ENCODE measurements around the gene CFAP91.

The CFAP91 gene

GRCh38 chr3:119663885-119664284 is 38.9 kb upstream of the CFAP91 start:
- WGBS: no CpG with 5 or more reads among the region's 2 CpGs

GRCh38 chr3:119664370-119664769 is 38.5 kb upstream of the CFAP91 start:
- Histone ChIP-seq H3K36me3 (ENCODE audit: control insufficient read depth in 1 of 2, insufficient read depth in 2 of 2, low read depth in 1 of 2, low read length in 2 of 2) (peaks cover 4 to 21% of the 10 kb centered on the region in 2 experiments), H3K23ac (ENCODE audit: low read length in 2 of 2) (no peak overlapping the region), H2BK5ac (ENCODE audit: low read depth, low read length, poor library complexity, severe bottlenecking) (no peak overlapping the region), H3K27ac (ENCODE audit: low read length, poor library complexity, severe bottlenecking) (no peak overlapping the region), H3K4ac (ENCODE audit: low read depth in 1 of 2, low read length in 2 of 2) (no peak overlapping the region), H4K91ac (ENCODE audit: low read length) (no peak overlapping the region), H2AFZ (ENCODE audit: low read depth, low read length) (no peak overlapping the region), H2AK5ac (ENCODE audit: low read length, severe bottlenecking) (no peak overlapping the region), H3K4me3 (ENCODE audit: insufficient read depth in 1 of 2, low read depth in 1 of 2, low read length in 2 of 2) (no peak overlapping the region), H3K27me3 (ENCODE audit: control insufficient read depth in 1 of 2, insufficient read depth in 1 of 2, low read length in 2 of 2) (no peaks in the 10 kb centered on the region), H4K8ac (ENCODE audit: low read length) (no peak overlapping the region), H3K14ac (ENCODE audit: low read length in 2 of 2) (no peak overlapping the region), H3K4me1 (ENCODE audit: control insufficient read depth, insufficient read depth, low read depth, low read length) (no peaks in the 10 kb centered on the region), H2BK15ac (ENCODE audit: low read depth, poor library complexity, severe bottlenecking) (no peak overlapping the region), H2BK120ac (ENCODE audit: low read depth, low read length) (no peak overlapping the region), H3K18ac (ENCODE audit: low read depth in 1 of 2, low read length in 2 of 2) (no peak overlapping the region), H3K9me3 (ENCODE audit: control insufficient read depth, low read length) (no peaks in the 10 kb centered on the region), H3K79me1 (replicated peaks; ENCODE audit: low read length, poor library complexity, severe bottlenecking) (no peaks in the 10 kb centered on the region), H3K4me2 (ENCODE audit: low read length, poor library complexity, severe bottlenecking) (no peak overlapping the region), H3K9ac (ENCODE audit: low read length) (peak overlapping the region; percentile 75), H2BK12ac (ENCODE audit: low read length in 2 of 2) (no peak overlapping the region)
- 91% methylated on average over 4 of the region's 4 CpGs for WGBS
- no peak for DNase-seq

More at GRCh38 chr3:119663885-119664284, 38.9 kb upstream of the CFAP91 start:
- Histone ChIP-seq H3K79me1 (replicated peaks; ENCODE audit: low read length, poor library complexity, severe bottlenecking) (no peaks in the 10 kb centered on the region), H3K23ac (ENCODE audit: low read length in 2 of 2) (no peak overlapping the region), H4K91ac (ENCODE audit: low read length) (no peak overlapping the region), H3K4me2 (ENCODE audit: low read length, poor library complexity, severe bottlenecking) (no peak overlapping the region), H2BK12ac (ENCODE audit: low read length in 2 of 2) (no peak overlapping the region), H2AFZ (ENCODE audit: low read depth, low read length) (no peak overlapping the region), H3K4me1 (ENCODE audit: control insufficient read depth, insufficient read depth, low read depth, low read length) (no peaks in the 10 kb centered on the region), H3K4me3 (ENCODE audit: insufficient read depth in 1 of 2, low read depth in 1 of 2, low read length in 2 of 2) (no peak overlapping the region), H3K18ac (ENCODE audit: low read depth in 1 of 2, low read length in 2 of 2) (no peak overlapping the region), H2BK5ac (ENCODE audit: low read depth, low read length, poor library complexity, severe bottlenecking) (no peak overlapping the region), H2BK15ac (ENCODE audit: low read depth, poor library complexity, severe bottlenecking) (no peak overlapping the region), H3K36me3 (ENCODE audit: control insufficient read depth in 1 of 2, insufficient read depth in 2 of 2, low read depth in 1 of 2, low read length in 2 of 2) (peaks cover 4 to 16% of the 10 kb centered on the region in 2 experiments), H3K14ac (ENCODE audit: low read length in 2 of 2) (no peak overlapping the region), H4K8ac (ENCODE audit: low read length) (no peak overlapping the region), H3K9me3 (ENCODE audit: control insufficient read depth, low read length) (no peaks in the 10 kb centered on the region), H3K27me3 (ENCODE audit: control insufficient read depth in 1 of 2, insufficient read depth in 1 of 2, low read length in 2 of 2) (no peaks in the 10 kb centered on the region), H2BK120ac (ENCODE audit: low read depth, low read length) (no peak overlapping the region), H2AK5ac (ENCODE audit: low read length, severe bottlenecking) (no peak overlapping the region), H3K9ac (ENCODE audit: low read length) (peak overlapping the region; percentile 75), H3K27ac (ENCODE audit: low read length, poor library complexity, severe bottlenecking) (no peak overlapping the region), H3K4ac (ENCODE audit: low read depth in 1 of 2, low read length in 2 of 2) (no peak overlapping the region)
- no peak for DNase-seq

- no peak overlapping the region for H3K14ac ChIP-seq (ENCODE audit: low read length in 2 of 2)
- peak overlapping the region; percentile 75 for H3K9ac ChIP-seq (ENCODE audit: low read length)
- no peaks in the 10 kb centered on the region for H3K4me1 ChIP-seq (ENCODE audit: control insufficient read depth, insufficient read depth, low read depth, low read length)
- 92% methylated on average over 4 of the region's 4 CpGs for WGBS
- H3K36me3 ChIP-seq (ENCODE audit: control insufficient read depth in 1 of 2, insufficient read depth in 2 of 2, low read depth in 1 of 2, low read length in 2 of 2): peaks cover 2 to 21% of the 10 kb centered on the region in 2 experiments
- no peak overlapping the region for H3K23ac ChIP-seq (ENCODE audit: low read length in 2 of 2)
- H3K4me3 ChIP-seq (ENCODE audit: insufficient read depth in 1 of 2, low read depth in 1 of 2, low read length in 2 of 2): no peak overlapping the region
- no peak overlapping the region for H4K8ac ChIP-seq (ENCODE audit: low read length)
- H3K4me2 ChIP-seq (ENCODE audit: low read length, poor library complexity, severe bottlenecking): no peak overlapping the region
- H2BK120ac ChIP-seq (ENCODE audit: low read depth, low read length): no peak overlapping the region
- no peak overlapping the region for H2BK5ac ChIP-seq (ENCODE audit: low read depth, low read length, poor library complexity, severe bottlenecking)
- no peaks in the 10 kb centered on the region for H3K27me3 ChIP-seq (ENCODE audit: control insufficient read depth in 1 of 2, insufficient read depth in 1 of 2, low read length in 2 of 2)
- H3K9me3 ChIP-seq (ENCODE audit: control insufficient read depth, low read length): no peaks in the 10 kb centered on the region
- no peak overlapping the region for H3K27ac ChIP-seq (ENCODE audit: low read length, poor library complexity, severe bottlenecking)
- H2BK15ac ChIP-seq (ENCODE audit: low read depth, poor library complexity, severe bottlenecking): no peak overlapping the region
- H2AK5ac ChIP-seq (ENCODE audit: low read length, severe bottlenecking): no peak overlapping the region
- no peak overlapping the region for H3K18ac ChIP-seq (ENCODE audit: low read depth in 1 of 2, low read length in 2 of 2)
- H4K91ac ChIP-seq (ENCODE audit: low read length): no peak overlapping the region
- H2AFZ ChIP-seq (ENCODE audit: low read depth, low read length): no peak overlapping the region
- peaks cover under 1% of the 10 kb centered on the region for H3K79me1 ChIP-seq (replicated peaks; ENCODE audit: low read length, poor library complexity, severe bottlenecking)
- no peak for DNase-seq
- H3K4ac ChIP-seq (ENCODE audit: low read depth in 1 of 2, low read length in 2 of 2): no peak overlapping the region
- H2BK12ac ChIP-seq (ENCODE audit: low read length in 2 of 2): no peak overlapping the region
Measured at GRCh38 chr3:119664850-119665379, 37.9 kb upstream of the CFAP91 start.

- no peak overlapping the region for H3K4me2 ChIP-seq (ENCODE audit: low read length, poor library complexity, severe bottlenecking)
- H3K4me3 ChIP-seq (ENCODE audit: insufficient read depth in 1 of 2, low read depth in 1 of 2, low read length in 2 of 2): no peak overlapping the region
- H3K27me3 ChIP-seq (ENCODE audit: control insufficient read depth in 1 of 2, insufficient read depth in 1 of 2, low read length in 2 of 2): no peaks in the 10 kb centered on the region
Measured at GRCh38 chr3:119665954-119666559, 36.8 kb upstream of the CFAP91 start.

More at GRCh38 chr3:119665954-119666559, 36.8 kb upstream of the CFAP91 start:
- Histone ChIP-seq H3K9ac (ENCODE audit: low read length) (no peak overlapping the region), H2BK12ac (ENCODE audit: low read length in 2 of 2) (no peak overlapping the region), H2BK5ac (ENCODE audit: low read depth, low read length, poor library complexity, severe bottlenecking) (no peak overlapping the region), H3K79me1 (replicated peaks; ENCODE audit: low read length, poor library complexity, severe bottlenecking) (peaks cover 1% of the 10 kb centered on the region), H3K4ac (ENCODE audit: low read depth in 1 of 2, low read length in 2 of 2) (no peak overlapping the region), H3K4me1 (ENCODE audit: control insufficient read depth, insufficient read depth, low read depth, low read length) (no peaks in the 10 kb centered on the region), H3K14ac (ENCODE audit: low read length in 2 of 2) (no peak overlapping the region), H2BK120ac (ENCODE audit: low read depth, low read length) (no peak overlapping the region), H4K91ac (ENCODE audit: low read length) (no peak overlapping the region), H2AK5ac (ENCODE audit: low read length, severe bottlenecking) (no peak overlapping the region), H3K23ac (ENCODE audit: low read length in 2 of 2) (no peak overlapping the region), H4K8ac (ENCODE audit: low read length) (no peak overlapping the region), H2BK15ac (ENCODE audit: low read depth, poor library complexity, severe bottlenecking) (no peak overlapping the region), H2AFZ (ENCODE audit: low read depth, low read length) (no peak overlapping the region), H3K18ac (ENCODE audit: low read depth in 1 of 2, low read length in 2 of 2) (no peak overlapping the region), H3K27ac (ENCODE audit: low read length, poor library complexity, severe bottlenecking) (no peak overlapping the region), H3K36me3 (ENCODE audit: control insufficient read depth in 1 of 2, insufficient read depth in 2 of 2, low read depth in 1 of 2, low read length in 2 of 2) (peaks cover 0 to 30% of the 10 kb centered on the region in 2 experiments), H3K9me3 (ENCODE audit: control insufficient read depth, low read length) (no peaks in the 10 kb centered on the region)
- no peak for DNase-seq
- WGBS: 97% methylated on average over 4 of the region's 6 CpGs

All from mesenchymal stem cell (in vitro differentiated cells and primary cell).